K562 (cell line): ENCODE results near the gene SLC30A4. TPM values are rescaled to one million over a fixed set of nuclear protein-coding genes. Genes with fewer than 3 reads are reported as not detected.

ENCODE experiments used
- ADNP ChIP-seq: fragments of 200-800 bp; sonication (Bioruptor generic); IDR thresholded peaks from 2 replicates; pipeline ENCODE4 v1.6.1; 2016; ENCODE audit warnings: missing genetic modification characterization, missing compliant biosample characterization
- CBFA2T2 ChIP-seq: fragments of 450-650 bp; conservative IDR thresholded peaks from 2 replicates; pipeline ENCODE4 v1.6.1; 2017; ENCODE audit warnings: mild to moderate bottlenecking
- CBX8 ChIP-seq: fragments of 200-600 bp; sonication (generic); IDR thresholded peaks from 2 replicates; pipeline ENCODE4 v1.6.1; 2012; ENCODE audit warnings: borderline replicate concordance, mixed run types, low read depth, mild to moderate bottlenecking, moderate library complexity, mixed read lengths, low read length, control low read depth, inconsistent platforms; ENCODE audit not compliant: poor library complexity, severe bottlenecking; ENCODE audit errors: extremely low read depth
- CHD2 ChIP-seq: IDR thresholded peaks from 2 replicates; pipeline ENCODE4 v1.6.1; 2011; ENCODE audit warnings: low read depth, low read length
- ERF ChIP-seq: fragments of 450-650 bp; formaldehyde crosslinking; IDR thresholded peaks from 2 replicates; pipeline ENCODE4 v1.4.0; 2020; ENCODE audit warnings: mild to moderate bottlenecking, mixed read lengths
- ESRRA ChIP-seq: fragments of 450-650 bp; IDR thresholded peaks from 2 replicates; pipeline ENCODE4 v1.6.1; 2014; ENCODE audit warnings: low read depth, mild to moderate bottlenecking, moderate library complexity, borderline replicate concordance
- FOXJ2 ChIP-seq: fragments of 200-800 bp; sonication (Bioruptor generic); IDR thresholded peaks from 2 replicates; pipeline ENCODE4 v1.6.1; 2016; ENCODE audit warnings: missing genetic modification characterization, missing compliant biosample characterization
- HIVEP1 ChIP-seq: fragments of 250-450 bp; sonication (Bioruptor Pico); IDR thresholded peaks from 2 replicates; pipeline ENCODE4 v1.4.0; 2020; ENCODE audit warnings: mild to moderate bottlenecking
- MEF2A ChIP-seq: IDR thresholded peaks from 2 replicates; pipeline ENCODE4 v1.6.1; 2011; ENCODE audit warnings: low read depth, mild to moderate bottlenecking, low read length, moderate library complexity; ENCODE audit not compliant: control insufficient read depth
- MTA1 ChIP-seq: fragments of 450-650 bp; IDR thresholded peaks from 2 replicates; pipeline ENCODE4 v1.6.1; 2017; ENCODE audit warnings: borderline replicate concordance
- MYNN ChIP-seq, 2 experiments: sonication (generic); formaldehyde crosslinking in 1 of 2; IDR thresholded peaks; 2 replicates each; pipeline versions ENCODE4 v1.5.0 to v1.6.1; 2016 to 2020; ENCODE audit warnings: antibody characterized with exemption in 1 of 2, missing genetic modification reagents in 1 of 2
- NCOA2 ChIP-seq, 2 experiments: fragments of 450-650 bp; IDR thresholded peaks; 2 replicates each; pipeline ENCODE4 v1.6.1; 2018; ENCODE audit warnings: mild to moderate bottlenecking in 2 of 2, moderate library complexity in 1 of 2; ENCODE audit not compliant: partially characterized antibody in 2 of 2
- NEUROD1 ChIP-seq: fragments of 150-350 bp; IDR thresholded peaks from 2 replicates; pipeline ENCODE4 v1.6.1; 2014; ENCODE audit warnings: borderline replicate concordance, low read length, low read depth; ENCODE audit not compliant: partially characterized antibody
- NFATC3 ChIP-seq: fragments of 450-650 bp; IDR thresholded peaks from 2 replicates; pipeline ENCODE4 v1.6.1; 2017; ENCODE audit warnings: mild to moderate bottlenecking
- RFX5 ChIP-seq: IDR thresholded peaks from 2 replicates; pipeline ENCODE4 v1.6.1; 2011; ENCODE audit warnings: low read depth, mild to moderate bottlenecking, improper control_type of control experiment, low read length
- SLC30A9 ChIP-seq: fragments of 250-450 bp; sonication (Bioruptor Pico); IDR thresholded peaks from 2 replicates; pipeline ENCODE4 v1.8.0; 2022; ENCODE audit warnings: mild to moderate bottlenecking, moderate library complexity
- TCF7 ChIP-seq: sonication (generic); IDR thresholded peaks from 2 replicates; pipeline ENCODE4 v1.6.1; 2016; ENCODE audit warnings: antibody characterized with exemption, borderline replicate concordance
- TCF7L2 ChIP-seq: fragments of 150-350 bp; IDR thresholded peaks from 2 replicates; pipeline ENCODE4 v1.6.1; 2016; ENCODE audit warnings: low read depth, mild to moderate bottlenecking, low read length, moderate library complexity
- ZBTB7A ChIP-seq: IDR thresholded peaks from 2 replicates; pipeline ENCODE4 v1.6.1; 2011; ENCODE audit warnings: low read depth, mild to moderate bottlenecking, low read length, moderate library complexity, borderline replicate concordance; ENCODE audit not compliant: control insufficient read depth
- ZHX1 ChIP-seq: fragments of 150-350 bp; conservative IDR thresholded peaks from 2 replicates; pipeline ENCODE4 v1.6.1; 2014; ENCODE audit warnings: low read length
- ZNF175 ChIP-seq: fragments of 200-800 bp; sonication (Bioruptor generic); IDR thresholded peaks from 2 replicates; pipeline ENCODE4 v1.6.1; 2016; ENCODE audit warnings: low read depth, mild to moderate bottlenecking, missing genetic modification characterization, missing compliant biosample characterization
- ZNF76 ChIP-seq: fragments of 250-450 bp; sonication (Bioruptor Pico); IDR thresholded peaks from 2 replicates; pipeline ENCODE4 v1.4.0; 2020; ENCODE audit warnings: mild to moderate bottlenecking, moderate library complexity, borderline replicate concordance
- ZNF785 ChIP-seq: fragments of 250-450 bp; sonication (Bioruptor Pico); IDR thresholded peaks from 2 replicates; pipeline ENCODE4 v1.4.0; 2020; ENCODE audit warnings: mild to moderate bottlenecking
- polyA plus RNA-seq, 8 experiments: library from polyadenylated mRNA; depleted of rRNA in 4 of 8; stranded (reverse) in 5 of 8; unstranded in 3 of 8; fragments of >200 nt; fragmentation: Nextera tagmentation in 2 of 8; fragmentation: Illumina TruSeq in 1 of 8; extraction: Ambion mirVana in 2 of 8; extraction: Trizol in 1 of 8; gene quantifications; 2 replicates each; pipeline versions ENCODE4 v1.2.1 to v1.2.3, GENCODE V29; 2011 to 2014; ENCODE audit warnings: inconsistent platforms in 1 of 8, missing spikeins in 1 of 8
- total RNA-seq, 7 experiments: library from RNA; depleted of rRNA in 6 of 7; stranded (reverse); fragments of >200 nt in 6 of 7; fragmentation: Illumina TruSeq in 2 of 7; extraction: Trizol in 2 of 7; gene quantifications; 2 replicates each; pipeline versions ENCODE4 v1.2.1 to v1.2.3, GENCODE V29; 2011 to 2021; ENCODE audit warnings: low replicate concordance in 1 of 7
- TF ChIP-seq, protein P1 (sequence below): fragments of 250-450 bp; sonication (Bioruptor Pico); IDR thresholded peaks from 2 replicates; pipeline ENCODE4 v1.8.0; 2022; ENCODE audit warnings: moderate library complexity, mild to moderate bottlenecking, inconsistent platforms
- TF ChIP-seq, protein P2 (sequence below): fragments of 250-450 bp; sonication (Bioruptor Pico); IDR thresholded peaks from 2 replicates; pipeline ENCODE4 v1.8.0; 2021; ENCODE audit warnings: mild to moderate bottlenecking, moderate library complexity

SLC30A4 gene
- total and polyA plus RNA-seq, 9 of the 15 experiments (the other 6 are each of a cell fraction or from before 2014, with no cell fraction given): 0.21 to 0.73 (median 0.36) TPM

- TF ChIP-seq CBX8 (no peak), TCF7L2 (no peak), ERF (no peak), HIVEP1 (CRISPR knock-in tag) (no peak), ZNF175 (CRISPR knock-in tag) (peak; percentile 73), NEUROD1 (no peak), CHD2 (no peak), ADNP (no peak), FOXJ2 (tag) (no peak), ESRRA (no peak; the same call in 1 of the 2 replicates), MEF2A (no peak), ZNF76 (no peak), ZNF785 (CRISPR knock-in tag) (no peak), TCF7 (no peak), RFX5 (no peak), MTA1 (peak; percentile 54; the same call in 1 of the 2 replicates), ZHX1 (no peak), MYNN (IDR thresholded peaks at IDR 0.05) (no peak), MYNN (CRISPR knock-in tag; IDR thresholded peaks at IDR 0.05) (no peak), SLC30A9 (CRISPR knock-in tag) (no peak), CBFA2T2 (no peak), NFATC3 (no peak), NCOA2 (IDR thresholded peaks at IDR 0.05; ENCODE audit: partially characterized antibody in 2 of 2) (no peak), ZBTB7A (no peak)
- TF ChIP-seq, protein P1, sequence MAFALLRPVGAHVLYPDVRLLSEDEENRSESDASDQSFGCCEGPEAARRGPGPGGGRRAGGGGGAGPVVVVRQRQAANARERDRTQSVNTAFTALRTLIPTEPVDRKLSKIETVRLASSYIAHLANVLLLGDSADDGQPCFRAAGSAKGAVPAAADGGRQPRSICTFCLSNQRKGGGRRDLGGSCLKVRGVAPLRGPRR: no peak
- TF ChIP-seq, protein P2, sequence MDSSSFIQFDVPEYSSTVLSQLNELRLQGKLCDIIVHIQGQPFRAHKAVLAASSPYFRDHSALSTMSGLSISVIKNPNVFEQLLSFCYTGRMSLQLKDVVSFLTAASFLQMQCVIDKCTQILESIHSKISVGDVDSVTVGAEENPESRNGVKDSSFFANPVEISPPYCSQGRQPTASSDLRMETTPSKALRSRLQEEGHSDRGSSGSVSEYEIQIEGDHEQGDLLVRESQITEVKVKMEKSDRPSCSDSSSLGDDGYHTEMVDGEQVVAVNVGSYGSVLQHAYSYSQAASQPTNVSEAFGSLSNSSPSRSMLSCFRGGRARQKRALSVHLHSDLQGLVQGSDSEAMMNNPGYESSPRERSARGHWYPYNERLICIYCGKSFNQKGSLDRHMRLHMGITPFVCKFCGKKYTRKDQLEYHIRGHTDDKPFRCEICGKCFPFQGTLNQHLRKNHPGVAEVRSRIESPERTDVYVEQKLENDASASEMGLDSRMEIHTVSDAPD: no peak
Observed at GRCh38 chr15:45456212-45457106, 66.1 kb downstream of the SLC30A4 start (continued).
